Subcutaneous abdominal adipose tissue (tissue), 5 donors: ENCODE results near the gene MITF.
A peak's percentile ranks its signal among the peaks of the same experiment; 100 is the strongest.

Source experiments
- H3K27ac ChIP-seq: one replicate; pipeline ENCODE4 v1.7.0; 2013; ENCODE audit warnings: low read depth, mild to moderate bottlenecking, inconsistent platforms, low read length, moderate library complexity
- H3K27me3 ChIP-seq, 5 donors: one replicate each; pipeline ENCODE4 v1.7.0; 2013; ENCODE audit warnings: low read length in 5 of 5, inconsistent platforms in 1 of 5; ENCODE audit not compliant: control insufficient read depth in 5 of 5, insufficient read depth in 4 of 5
- H3K36me3 ChIP-seq, 5 donors: one replicate each; pipeline ENCODE4 v1.7.0; 2013; ENCODE audit warnings: low read length in 5 of 5; ENCODE audit not compliant: control insufficient read depth in 5 of 5, insufficient read depth in 5 of 5
- H3K4me1 ChIP-seq, 5 donors: one replicate each; pipeline ENCODE4 v1.7.0; 2013; ENCODE audit warnings: low read length in 5 of 5, mild to moderate bottlenecking in 3 of 5, moderate library complexity in 1 of 5; ENCODE audit not compliant: control insufficient read depth in 5 of 5, insufficient read depth in 5 of 5
- H3K4me3 ChIP-seq, 5 donors: one replicate each; pipeline ENCODE4 v1.7.0; 2013; ENCODE audit warnings: low read length in 5 of 5, low read depth in 1 of 5
- H3K9ac ChIP-seq, 5 donors: one replicate each; pipeline ENCODE4 v1.7.0; 2013; ENCODE audit warnings: low read length in 5 of 5, mild to moderate bottlenecking in 4 of 5, moderate library complexity in 3 of 5
- H3K9me3 ChIP-seq, 5 donors: one replicate each; pipeline ENCODE4 v1.7.0; 2013; ENCODE audit warnings: low read length in 5 of 5; ENCODE audit not compliant: control insufficient read depth in 5 of 5
- donor health status: healthy.
- donor health status: healthy.
- donor health status: healthy.
- donor health status: healthy.
- donor health status: healthy.

Gene MITF

GRCh38 chr3:69805491-69805890 is 66.2 kb downstream of the MITF start:
- H3K4me3 ChIP-seq: no peak overlapping the region

DNA sequence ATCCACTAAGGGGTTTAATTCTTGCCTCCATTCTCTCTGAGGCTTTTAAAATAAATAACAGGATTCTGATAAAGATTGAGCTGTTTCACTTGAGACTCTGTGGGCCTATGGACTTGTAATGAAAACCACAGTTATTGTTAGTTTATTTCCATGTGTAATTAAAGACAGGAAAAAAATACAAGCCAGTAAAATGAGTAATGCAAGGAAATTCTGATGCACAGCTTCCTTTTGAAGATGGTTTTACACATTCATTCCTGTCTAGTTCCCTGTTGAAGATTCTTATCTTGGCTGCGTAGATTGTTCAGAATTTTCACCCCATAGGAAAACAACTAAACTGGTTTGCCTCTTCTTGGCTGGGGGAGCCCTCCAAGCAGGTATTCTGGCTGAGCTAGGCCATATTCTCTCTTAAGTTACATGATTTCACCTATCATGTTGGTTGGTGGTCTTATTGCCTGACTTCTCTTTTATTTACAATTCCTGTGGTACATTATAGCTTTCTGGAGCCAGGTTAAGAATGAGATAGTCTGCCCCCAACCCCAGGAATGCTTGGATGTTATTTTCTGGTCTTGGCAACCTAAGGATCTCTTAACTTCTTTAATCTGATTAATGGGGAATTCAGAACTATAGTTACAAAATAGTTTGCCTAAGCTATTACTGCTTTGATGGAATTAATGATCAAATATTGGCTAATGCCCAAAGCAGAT is 67.6 kb downstream of the MITF start:
- no peak overlapping the region for H3K4me3 ChIP-seq
- H3K36me3 ChIP-seq: peaks cover 0 to 3% (median 0%) of the 10 kb centered on the region in 5 donors
- no peaks in the 10 kb centered on the region for H3K27me3 ChIP-seq
- no peak overlapping the region for H3K27ac ChIP-seq
- H3K9me3 ChIP-seq: no peaks in the 10 kb centered on the region
- H3K9ac ChIP-seq: no peak overlapping the region
- peaks cover 0 to 14% (median 7%) of the 10 kb centered on the region in 5 donors for H3K4me1 ChIP-seq

More at GRCh38 chr3:69805491-69805890, 66.2 kb downstream of the MITF start:
- Histone ChIP-seq H3K36me3 (peaks cover 0 to 3% (median 0%) of the 10 kb centered on the region in 5 donors), H3K9ac (no peak overlapping the region), H3K27ac (no peak overlapping the region), H3K4me1 (peaks cover 0 to 13% (median 2%) of the 10 kb centered on the region in 5 donors), H3K27me3 (no peaks in the 10 kb centered on the region), H3K9me3 (no peaks in the 10 kb centered on the region)

DNA sequence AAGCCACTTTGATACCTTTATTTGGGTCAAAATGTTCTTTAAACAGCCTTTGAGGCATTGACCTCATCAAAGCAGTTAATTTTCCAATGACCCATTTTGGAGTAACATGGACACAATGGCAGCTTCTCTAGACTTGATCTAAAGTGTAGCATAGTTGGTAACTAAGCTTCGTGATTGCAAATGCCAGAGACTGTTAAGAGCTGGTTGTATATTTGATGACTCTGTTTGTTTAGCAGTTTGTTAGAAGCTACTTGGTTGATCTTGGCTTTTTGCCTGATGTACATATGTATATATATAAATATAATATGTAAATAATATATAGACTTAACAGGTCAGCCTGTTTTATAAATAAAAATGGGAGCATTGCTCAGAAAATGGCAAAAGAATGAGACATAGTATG is 68.4 kb downstream of the MITF start:
- no peaks in the 10 kb centered on the region for H3K27me3 ChIP-seq
- H3K27ac ChIP-seq: no peak overlapping the region
- H3K9ac ChIP-seq: no peak overlapping the region
- no peak overlapping the region for H3K4me3 ChIP-seq
- H3K4me1 ChIP-seq: peaks cover 0 to 17% (median 7%) of the 10 kb centered on the region in 5 donors
- peaks cover 0 to 3% (median 0%) of the 10 kb centered on the region in 5 donors for H3K36me3 ChIP-seq
- H3K9me3 ChIP-seq: no peaks in the 10 kb centered on the region

DNA sequence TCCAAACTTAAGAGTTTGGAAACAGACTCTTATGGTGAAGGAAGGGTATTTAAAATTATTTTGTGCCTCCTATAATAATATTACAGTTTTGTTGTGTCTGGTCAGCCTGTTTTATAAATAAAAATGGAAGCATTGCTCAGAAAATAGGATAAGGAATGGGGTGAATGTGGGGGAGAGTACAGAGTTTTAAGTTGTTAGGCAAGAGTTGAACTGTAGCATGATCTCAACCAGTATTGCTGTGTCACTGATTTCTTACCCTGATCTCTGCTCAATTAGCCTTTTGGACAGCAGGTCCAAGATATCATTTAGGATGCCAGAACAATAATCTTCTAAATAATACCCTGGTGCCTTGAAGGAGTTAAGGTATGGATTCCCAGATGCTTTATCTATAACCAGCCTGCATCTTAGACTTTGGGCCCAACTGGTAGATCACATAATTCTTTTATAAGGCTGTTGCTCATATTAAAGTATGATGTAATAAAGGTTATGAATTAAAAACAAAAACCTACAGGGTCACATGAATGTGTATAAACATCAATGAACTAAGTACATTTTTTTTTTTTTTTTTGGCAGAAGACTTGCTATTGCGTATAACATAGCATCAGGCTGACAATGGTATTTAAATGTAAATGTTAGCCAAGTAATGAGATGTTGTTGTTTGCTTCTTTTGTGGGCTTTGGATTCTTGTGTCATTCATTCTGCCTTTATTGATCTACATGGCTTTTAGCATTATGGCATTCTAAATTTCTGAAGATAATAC is 70.0 kb downstream of the MITF start:
- Histone ChIP-seq H3K27me3 (no peaks in the 10 kb centered on the region), H3K4me1 (peaks cover 0 to 28% (median 16%) of the 10 kb centered on the region in 5 donors), H3K9ac (no peak overlapping the region), H3K9me3 (no peaks in the 10 kb centered on the region), H3K36me3 (peaks cover 0 to 3% (median 0%) of the 10 kb centered on the region in 5 donors), H3K4me3 (no peak overlapping the region), H3K27ac (no peak overlapping the region)

DNA sequence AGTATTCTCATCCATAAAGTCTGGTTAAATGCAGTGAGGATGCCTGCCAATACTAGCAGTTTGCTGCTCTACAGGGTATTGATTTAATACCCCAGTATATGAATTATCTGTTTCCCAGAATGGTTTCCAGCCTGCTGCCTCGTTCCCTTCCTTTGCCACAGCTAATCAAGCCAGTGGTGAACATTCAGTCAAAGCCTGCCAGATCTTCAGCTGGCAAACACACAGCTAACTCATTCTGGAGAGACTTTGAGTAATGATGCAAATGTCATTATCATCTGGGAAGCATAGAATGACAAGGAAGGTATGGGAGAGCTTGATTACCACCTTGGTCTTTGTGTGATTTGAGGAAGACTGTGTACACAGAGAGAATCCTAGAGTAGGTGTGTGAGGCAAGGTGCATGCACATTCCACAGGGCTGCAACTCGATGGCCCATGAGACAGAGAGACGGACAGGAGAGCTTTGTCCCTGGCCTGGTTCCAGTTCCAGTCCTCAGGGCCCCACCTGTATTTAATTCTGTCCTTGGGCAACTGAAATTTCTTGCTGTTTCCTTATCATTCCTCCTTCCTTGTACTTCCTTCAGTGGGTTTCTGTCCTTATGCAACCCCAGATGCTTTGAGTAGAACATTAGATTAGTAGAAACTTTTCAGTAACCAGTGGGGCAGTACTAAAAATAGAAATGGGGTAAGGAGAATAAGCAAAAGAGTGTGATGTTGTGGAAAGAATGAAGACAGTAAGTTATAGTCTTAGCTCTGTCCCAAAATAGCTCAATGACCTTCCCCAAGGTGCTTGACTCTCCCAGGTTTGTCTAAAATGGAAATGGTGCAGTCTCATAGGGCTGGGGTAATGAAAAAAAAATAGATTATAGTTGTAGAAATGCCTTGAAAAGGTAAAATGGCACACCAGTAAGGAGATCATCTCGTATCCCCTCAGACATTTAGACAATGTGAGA is 72.5 kb downstream of the MITF start:
- no peak overlapping the region for H3K27ac ChIP-seq
- peaks cover 0 to 24% (median 16%) of the 10 kb centered on the region in 5 donors for H3K4me1 ChIP-seq

GRCh38 chr3:69815970-69816369 is 76.7 kb downstream of the MITF start:
- Histone ChIP-seq H3K9me3 (no peaks in the 10 kb centered on the region), H3K27ac (no peak overlapping the region), H3K4me1 (peaks cover 0 to 33% (median 26%) of the 10 kb centered on the region in 5 donors), H3K9ac (no peak overlapping the region), H3K4me3 (no peak overlapping the region), H3K36me3 (no peaks in the 10 kb centered on the region), H3K27me3 (no peaks in the 10 kb centered on the region)

More for the DNA sequence above, 72.5 kb downstream of the MITF start:
- Histone ChIP-seq H3K4me3 (no peak overlapping the region), H3K36me3 (peaks cover 0 to 3% (median 0%) of the 10 kb centered on the region in 5 donors), H3K9ac (no peak overlapping the region), H3K9me3 (no peaks in the 10 kb centered on the region), H3K27me3 (no peaks in the 10 kb centered on the region)

DNA sequence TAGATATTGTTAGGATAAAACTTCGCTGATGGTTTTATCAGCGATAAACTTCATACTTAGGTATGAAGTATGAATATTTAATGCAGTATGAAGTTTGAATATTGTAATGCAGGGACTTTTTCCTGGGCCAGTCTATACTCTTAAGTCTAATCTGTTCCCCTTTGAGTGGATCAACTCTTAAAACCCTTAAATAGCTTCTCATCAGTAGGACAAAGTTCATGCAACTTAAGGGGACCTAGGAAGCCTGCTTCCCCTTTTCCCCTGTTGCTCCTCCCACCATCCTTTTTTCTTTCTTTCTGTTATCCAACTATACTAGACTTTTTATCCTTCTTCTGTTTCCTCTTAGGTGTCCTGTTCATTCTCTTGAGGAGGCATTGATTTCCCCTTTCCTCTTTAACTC is 78.7 kb downstream of the MITF start:
- Histone ChIP-seq H3K27me3 (no peaks in the 10 kb centered on the region), H3K27ac (no peak overlapping the region), H3K9ac (no peak overlapping the region), H3K9me3 (no peaks in the 10 kb centered on the region), H3K4me3 (no peak overlapping the region), H3K4me1 (peaks cover 0 to 43% (median 32%) of the 10 kb centered on the region in 5 donors), H3K36me3 (no peaks in the 10 kb centered on the region)

GRCh38 chr3:69819282-69819681 is 80.0 kb downstream of the MITF start:
- H3K27ac ChIP-seq: no peak overlapping the region
- H3K4me1 ChIP-seq: peaks cover 0 to 38% (median 22%) of the 10 kb centered on the region in 5 donors
- no peaks in the 10 kb centered on the region for H3K27me3 ChIP-seq
- no peaks in the 10 kb centered on the region for H3K36me3 ChIP-seq
- no peak overlapping the region for H3K9ac ChIP-seq
- H3K9me3 ChIP-seq: no peaks in the 10 kb centered on the region
- H3K4me3 ChIP-seq: no peak overlapping the region

DNA sequence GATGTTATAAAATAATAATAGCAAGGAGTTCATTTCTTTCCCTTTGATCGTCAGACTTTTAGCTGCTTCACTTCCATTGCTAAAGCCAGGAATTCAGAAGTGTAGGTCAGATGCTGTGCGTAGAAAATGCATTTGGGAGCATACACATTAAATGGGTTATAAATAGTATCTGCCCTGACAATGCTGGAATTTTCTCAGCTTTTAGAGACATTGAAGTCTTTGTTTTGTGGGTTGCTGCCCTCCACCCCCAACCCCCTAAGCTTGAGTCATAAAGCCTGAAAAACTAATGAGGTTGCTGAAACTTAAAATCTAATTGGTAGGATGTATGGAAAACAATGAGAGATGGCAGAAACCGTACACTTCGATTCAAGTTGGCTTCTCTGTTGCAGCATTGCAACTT is 81.9 kb downstream of the MITF start:
- Histone ChIP-seq H3K4me3 (no peak overlapping the region), H3K4me1 (peaks cover 0 to 43% (median 24%) of the 10 kb centered on the region in 5 donors), H3K9me3 (no peaks in the 10 kb centered on the region), H3K9ac (no peak overlapping the region), H3K27ac (peak overlapping the region; percentile 32), H3K36me3 (no peaks in the 10 kb centered on the region), H3K27me3 (no peaks in the 10 kb centered on the region)
